ENCODE data around the gene TRAPPC2.
"Not testable (repeated sequence)": the region's sequence is repeated elsewhere in the genome, so short reads cannot be mapped to it uniquely, and the experiment has no call there.

TRAPPC2 gene

GRCh38 chrX:13697455-13697854, 37.0 kb downstream of the TRAPPC2 start:
- DNase-seq = no peak

DNA sequence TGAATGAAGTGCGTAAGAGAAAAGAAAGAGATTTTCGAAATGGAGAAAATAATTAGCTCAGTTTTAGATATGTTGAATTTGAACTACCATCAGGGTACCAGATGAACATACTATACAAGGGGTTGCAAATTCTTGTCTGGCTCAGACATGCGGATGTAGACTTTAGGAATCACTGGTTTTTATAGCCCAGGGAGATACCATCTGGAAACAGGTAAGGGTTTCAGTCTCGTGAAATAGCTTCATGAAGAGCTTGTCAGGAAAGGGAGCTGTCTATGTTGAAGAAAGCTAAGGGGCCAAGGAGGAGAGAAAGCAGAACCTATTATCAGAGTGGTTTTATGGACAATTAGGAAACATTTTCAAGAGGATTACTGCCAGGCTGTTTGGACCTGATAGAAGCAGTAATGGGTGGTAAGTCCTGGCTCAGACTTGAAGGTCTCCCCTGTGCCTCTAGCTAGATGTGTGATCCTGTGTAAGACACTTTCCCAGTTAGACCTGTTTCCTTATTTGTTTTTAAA, 38.8 kb downstream of the TRAPPC2 start:
- DNase-seq = no peak

DNA sequence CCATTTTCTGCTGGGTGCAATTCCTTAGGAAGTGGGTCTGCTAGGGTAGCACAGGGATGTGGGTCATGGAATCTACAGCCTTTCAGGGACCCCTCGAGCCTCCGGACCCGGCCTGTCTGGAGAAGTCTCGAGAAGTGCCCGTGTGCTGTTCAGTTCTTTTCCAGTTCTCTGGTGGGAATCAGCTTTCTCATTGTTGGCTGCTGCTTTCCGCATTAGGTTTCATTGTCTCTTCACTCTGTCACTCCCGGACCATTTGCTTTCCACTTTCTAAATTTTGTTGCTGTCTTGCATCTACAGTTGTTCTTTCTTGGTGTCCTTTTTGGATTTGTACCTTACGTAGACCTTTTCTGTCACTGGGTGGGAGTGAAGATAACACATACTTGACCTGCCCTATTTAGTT, 39.4 kb downstream of the TRAPPC2 start:
- DNase-seq = no peak

DNA sequence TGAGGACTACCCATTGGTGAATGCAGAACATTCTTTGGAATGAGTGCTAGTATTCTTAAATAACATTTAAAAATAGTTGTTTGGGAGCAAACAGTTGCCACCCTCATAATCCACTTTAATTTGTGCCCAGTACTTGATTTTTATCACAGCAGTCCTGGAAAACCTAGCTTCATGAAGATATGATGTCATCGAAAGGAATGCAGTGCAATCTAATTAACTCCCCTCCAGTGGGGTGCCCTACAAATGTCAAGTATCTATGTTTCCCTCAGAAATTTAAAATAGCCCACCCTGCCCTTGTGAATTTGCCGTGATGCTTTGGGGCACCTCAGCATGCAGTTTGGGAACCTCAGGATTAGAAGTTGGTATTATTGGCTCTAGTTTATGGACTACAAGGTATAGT, 40.1 kb downstream of the TRAPPC2 start:
- no peak for DNase-seq

GRCh38 chrX:13693341-13693961, 41.0 kb downstream of the TRAPPC2 start:
- DNase-seq = no peak

GRCh38 chrX:13692771-13693231, 41.6 kb downstream of the TRAPPC2 start:
- no peak for DNase-seq

DNA sequence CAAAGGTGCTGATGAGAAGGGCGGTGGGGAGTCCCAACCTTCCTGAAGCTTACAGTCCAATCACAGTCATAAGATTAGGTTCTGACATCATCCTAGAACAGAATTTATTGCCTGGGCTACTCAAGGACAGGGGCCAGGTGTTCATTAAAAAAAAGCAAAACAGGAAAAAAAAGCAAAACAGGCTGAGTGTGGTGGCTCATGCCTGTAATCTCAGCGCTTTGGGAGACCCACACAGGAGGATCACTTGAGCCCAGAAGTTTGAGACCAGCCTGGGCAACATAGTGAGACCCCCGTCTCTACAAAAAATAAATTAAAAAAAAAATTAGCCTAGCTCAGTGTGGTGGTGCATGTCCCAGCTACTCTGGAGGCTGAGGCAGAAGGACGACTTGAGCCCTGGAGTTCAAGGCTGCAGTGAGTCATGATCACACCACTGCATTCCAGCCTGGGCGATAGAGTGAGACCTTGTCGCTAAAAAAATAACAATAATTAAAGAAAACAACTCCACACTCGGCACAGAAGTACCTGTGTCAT, 42.5 kb downstream of the TRAPPC2 start:
- no peak for DNase-seq

- no peak for DNase-seq
These were observed 43.6 kb downstream of the TRAPPC2 start for GRCh38 chrX:13690836-13691235.

- DNase-seq = no peak
These were observed 44.6 kb downstream of the TRAPPC2 start for GRCh38 chrX:13689741-13690211.

DNA sequence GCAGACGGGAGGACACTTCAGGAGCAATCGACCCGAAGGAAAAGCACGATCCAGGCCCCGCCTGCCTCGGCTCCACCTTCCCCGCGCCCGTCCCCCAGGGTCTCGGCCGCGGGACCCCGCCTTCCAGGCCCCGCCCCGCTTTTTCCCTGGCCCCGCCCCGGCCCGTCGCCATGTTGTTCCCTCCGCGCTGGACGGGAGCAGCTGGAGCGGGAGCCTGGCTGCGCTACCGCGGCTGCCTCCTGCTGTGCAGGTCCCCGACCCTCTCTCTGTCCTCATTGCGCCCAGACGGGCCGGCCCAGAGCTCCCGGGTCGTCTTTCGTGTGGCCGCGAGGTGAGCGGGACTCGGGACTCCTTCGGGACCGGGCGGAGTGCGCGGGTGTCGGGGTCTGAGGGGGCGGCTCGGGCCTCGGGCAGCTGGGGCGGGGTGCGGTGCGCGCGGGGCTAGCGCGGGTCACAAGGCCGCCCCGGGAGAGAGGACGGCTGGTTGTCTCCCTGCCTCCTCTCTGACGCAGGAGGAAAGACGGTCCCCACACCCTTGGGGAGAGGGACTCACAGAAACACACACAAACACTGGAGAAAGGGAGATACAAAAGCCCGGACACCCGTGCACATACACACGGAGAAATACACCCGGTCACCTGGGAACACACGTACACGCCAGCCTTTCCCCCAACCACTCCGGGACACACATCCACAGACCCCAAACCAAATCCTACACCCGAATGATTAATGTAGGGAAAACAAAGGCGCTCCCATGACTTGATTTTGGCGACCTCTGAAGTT, 45.3 kb downstream of the TRAPPC2 start, which contains the start of gene RAB9A:
TSS of gene RAB9A (plus strand) at position 171 of the 783 bp plus-strand sequence. CDS start 19,619 bp downstream, outside the sequence.
- DNase-seq = peak; percentile 59

GRCh38 chrX:13688384-13688957, 45.9 kb downstream of the TRAPPC2 start:
- DNase-seq = no peak

GRCh38 chrX:13687203-13687602, 47.2 kb downstream of the TRAPPC2 start:
- no peak for DNase-seq

DNA sequence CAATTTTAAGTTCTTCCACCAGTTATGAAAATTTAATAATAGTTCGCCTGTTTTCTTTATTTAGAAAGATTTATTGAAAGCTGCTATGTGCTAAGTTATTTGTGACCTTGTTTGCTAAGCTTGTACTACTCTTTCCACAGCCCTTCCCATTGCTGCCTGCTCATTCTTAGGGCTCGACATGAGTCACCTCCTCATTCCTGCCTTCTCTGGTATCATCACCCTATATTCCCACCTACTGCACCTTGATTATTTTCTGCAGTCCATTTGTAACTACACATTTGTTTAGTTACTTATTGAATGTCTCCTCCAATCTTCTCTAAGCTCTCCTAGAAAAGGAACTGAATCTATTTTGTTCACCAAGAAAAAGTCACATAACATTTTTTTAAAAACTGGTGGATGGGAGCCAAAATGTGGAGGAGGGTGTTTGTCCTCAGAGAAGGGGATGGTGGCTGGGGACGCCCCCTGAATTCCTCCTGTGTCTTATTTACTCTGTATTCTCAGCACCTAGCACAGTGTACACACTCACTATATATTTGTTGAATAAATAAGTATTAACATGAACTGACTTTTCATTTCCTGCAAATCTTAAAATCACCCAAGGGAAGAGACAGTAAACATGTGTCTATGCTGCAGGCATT, 49.2 kb downstream of the TRAPPC2 start:
- no peak for DNase-seq

- no peak for DNase-seq
These were observed 50.1 kb downstream of the TRAPPC2 start for GRCh38 chrX:13684361-13684760.

GRCh38 chrX:13681595-13681994, 52.8 kb downstream of the TRAPPC2 start:
- DNase-seq = no peak

DNA sequence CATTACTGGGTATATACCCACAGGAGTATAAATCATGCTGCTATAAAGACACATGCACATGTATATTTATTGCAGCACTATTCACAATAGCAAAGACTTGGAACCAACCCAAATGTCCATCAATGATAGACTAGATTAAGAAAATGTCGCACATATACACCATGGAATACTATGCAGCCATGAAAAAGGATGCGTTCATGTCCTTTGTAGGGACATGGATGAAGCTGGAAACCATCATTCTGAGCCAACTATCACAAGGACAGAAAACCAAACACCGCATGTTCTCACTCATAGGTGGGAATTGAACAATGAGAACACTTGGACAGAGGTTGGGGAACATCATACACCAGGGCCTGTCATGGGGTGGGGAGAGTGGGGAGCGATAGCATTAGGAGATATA, 54.7 kb downstream of the TRAPPC2 start:
- not testable (repeated sequence) for DNase-seq

DNA sequence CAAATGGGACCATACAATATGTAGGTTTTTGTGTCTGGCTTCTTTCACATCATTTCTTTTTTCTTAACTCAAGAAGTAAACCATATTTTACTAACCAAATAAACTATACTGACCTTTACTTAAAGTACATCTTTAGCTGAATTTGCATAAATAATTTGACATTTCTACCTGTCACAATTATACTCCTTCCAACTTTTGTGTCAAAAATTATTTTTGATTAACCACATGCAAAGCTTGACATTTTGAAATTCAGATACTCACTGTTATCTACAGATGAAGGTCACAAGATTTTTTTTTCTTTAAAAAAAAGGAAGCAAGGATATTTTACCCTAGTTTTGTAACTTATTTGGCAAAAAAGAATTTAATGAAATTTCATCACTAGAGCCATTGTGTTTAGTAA, 57.5 kb downstream of the TRAPPC2 start:
- no peak for DNase-seq

DNA sequence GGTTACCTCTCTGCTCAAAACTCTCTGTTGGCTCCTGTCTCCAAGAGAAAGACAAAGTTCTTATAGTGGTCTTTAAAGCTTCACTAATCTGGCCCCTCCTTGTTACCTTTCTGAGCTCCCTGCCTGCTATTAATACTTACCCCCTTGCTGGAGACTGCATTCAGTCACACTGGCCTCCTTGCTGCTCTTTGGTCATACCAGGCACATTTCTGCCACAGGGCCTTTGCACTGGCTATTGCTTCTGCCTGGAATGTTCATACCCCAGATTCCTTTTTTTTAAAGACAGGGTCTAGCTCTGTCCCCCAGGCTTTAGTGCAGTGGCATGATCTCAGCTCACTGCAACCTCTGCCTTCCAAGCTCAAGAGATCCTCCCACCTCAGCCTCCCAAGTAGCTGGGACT, 61.4 kb downstream of the TRAPPC2 start:
- DNase-seq = no peak

DNA sequence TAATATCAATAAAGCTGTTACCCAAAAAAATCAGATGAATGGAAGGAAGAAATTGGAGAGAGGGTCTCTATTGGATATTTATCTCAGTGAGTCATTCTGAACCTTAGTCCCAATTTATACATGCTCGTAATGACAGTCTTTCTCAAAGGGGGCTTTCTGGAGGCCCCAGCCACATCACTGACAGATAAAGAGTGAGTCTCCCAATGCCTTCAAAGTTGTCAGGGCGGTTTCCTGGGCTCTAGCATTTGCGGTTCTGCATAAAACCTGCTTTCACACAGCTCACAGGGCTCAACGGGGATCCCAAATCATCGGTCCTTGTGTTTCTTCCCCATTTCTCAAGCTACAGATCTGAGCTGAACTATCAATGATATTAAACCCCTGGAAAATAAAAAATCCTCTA, 64.2 kb downstream of the TRAPPC2 start:
- no peak for DNase-seq

DNA sequence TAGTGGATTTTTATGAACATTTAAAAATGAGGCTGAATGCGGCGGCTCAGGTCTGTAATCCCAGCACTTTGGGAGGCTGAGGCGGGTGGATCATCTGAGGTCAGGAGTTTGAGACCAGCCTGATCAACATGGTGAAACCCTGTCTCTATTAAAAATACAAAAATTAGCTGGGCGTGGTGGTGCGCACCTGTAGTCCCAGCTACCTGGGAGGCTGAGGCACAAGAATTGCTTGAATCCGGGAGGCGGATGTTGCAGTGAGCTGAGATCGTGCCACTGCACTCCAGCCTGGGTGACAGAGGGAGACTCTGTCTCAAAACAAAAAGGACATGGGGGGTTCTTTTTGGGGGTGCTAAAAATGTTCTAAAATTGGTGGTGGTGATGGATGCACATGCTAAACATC, 64.7 kb downstream of the TRAPPC2 start:
- DNase-seq = not testable (repeated sequence)

DNA sequence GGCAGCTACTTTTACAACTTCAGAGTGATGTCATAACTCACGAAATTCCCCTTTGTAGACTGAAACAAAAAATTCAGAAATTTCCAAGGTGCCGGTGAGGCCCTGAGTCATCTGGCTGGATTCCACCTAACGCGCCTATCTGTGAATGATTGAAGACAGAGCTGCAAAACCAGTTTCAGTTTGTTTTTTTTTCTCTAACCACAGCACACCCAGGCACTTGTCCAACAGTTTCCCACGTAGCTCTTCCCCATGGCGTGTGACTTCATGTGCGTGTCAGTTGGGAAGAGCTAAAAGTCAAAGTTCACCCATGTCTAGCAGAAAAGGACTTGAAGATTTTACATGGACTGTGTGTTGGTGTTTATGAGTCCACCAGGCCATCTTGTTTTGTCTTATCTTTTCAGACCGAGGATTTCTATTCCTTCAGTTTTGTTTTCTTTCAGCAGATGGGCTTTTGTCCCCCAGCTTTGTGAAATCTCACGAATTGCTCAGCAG, 65.1 kb downstream of the TRAPPC2 start:
- peak; percentile 14 for DNase-seq

- no peak for DNase-seq
These were observed 66.5 kb downstream of the TRAPPC2 start for GRCh38 chrX:13667919-13668318.

DNA sequence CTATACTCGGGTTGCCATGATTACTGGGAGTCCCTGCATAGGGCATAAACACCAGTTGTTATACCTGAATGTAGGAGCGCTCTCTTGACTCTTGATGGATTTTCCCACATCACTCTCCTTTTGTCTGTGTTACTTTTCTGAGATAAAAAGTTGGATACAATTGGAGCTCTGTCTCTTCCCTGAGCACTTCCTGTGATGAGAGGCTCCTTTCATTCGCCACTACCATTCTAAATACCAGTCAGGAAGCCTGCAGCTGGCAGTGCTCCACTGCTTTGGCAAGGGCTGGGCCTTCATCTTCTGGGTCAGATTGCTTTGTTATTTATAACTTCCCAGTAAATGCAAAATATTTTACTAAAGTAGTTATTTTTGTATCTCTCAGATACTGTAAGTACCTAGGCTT, 67.6 kb downstream of the TRAPPC2 start:
- no peak for DNase-seq
